HG03439 (cell line): ENCODE data around the gene UGT1A10.
"Not testable (repeated sequence)": the region's sequence is repeated elsewhere in the genome, so short reads cannot be mapped to it uniquely, and the experiment has no call there.

Source experiments
- ATAC-seq: cut with Tn5 transposase; IDR thresholded peaks from one replicate; pipeline ENCODE4 v1.9.1; 2021; ENCODE audit warnings: mild to moderate bottlenecking, moderate library complexity; ENCODE audit not compliant: unreplicated experiment

The UGT1A10 gene

DNA sequence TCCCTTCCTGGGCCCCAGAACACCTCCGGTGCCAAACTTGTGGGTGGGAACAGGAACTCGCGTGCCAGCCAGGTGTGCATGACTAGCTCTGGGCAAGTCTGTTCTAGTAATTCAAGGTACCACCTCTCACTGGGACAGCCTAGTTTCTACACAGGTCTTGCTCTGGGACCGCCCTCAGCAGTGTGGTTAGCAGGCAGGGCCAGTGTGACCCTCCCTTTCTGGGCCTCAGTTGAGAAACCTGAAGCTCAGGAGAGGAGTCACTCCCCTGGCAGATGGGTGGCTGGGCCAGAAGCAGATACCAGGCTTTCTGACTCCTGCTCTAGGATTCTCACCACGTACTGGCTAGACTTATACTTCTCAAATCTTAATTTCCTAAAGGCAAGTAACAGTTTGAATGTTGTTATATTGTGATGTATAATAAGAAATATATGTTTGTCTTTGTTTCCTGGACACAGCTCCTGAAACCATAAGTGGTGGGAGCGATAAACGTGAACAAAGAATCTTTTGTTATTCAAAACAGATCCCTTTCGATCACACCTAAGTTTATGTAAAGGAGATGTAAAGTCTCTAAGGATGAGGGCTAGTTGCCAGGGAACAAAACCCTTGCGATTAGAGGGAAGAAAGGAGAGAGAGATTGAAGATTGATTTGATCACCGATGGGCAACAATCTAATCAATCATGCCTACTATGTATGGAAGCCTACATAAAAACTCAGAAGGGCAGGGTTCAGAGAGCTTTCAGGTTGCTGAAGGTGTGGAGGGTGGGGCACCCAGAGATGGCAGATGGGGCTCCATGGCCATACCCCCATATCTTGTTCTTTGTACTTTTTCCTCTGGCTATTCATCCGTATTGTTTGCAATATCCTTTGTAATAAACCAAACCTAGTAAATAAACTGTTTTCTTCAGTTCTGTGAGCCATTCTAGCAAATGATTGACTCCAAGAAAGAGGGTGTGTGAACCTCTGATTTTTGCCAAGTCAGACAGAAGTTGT lies 55.5 kb downstream of the UGT1A10 start:
- no peak for ATAC-seq

DNA sequence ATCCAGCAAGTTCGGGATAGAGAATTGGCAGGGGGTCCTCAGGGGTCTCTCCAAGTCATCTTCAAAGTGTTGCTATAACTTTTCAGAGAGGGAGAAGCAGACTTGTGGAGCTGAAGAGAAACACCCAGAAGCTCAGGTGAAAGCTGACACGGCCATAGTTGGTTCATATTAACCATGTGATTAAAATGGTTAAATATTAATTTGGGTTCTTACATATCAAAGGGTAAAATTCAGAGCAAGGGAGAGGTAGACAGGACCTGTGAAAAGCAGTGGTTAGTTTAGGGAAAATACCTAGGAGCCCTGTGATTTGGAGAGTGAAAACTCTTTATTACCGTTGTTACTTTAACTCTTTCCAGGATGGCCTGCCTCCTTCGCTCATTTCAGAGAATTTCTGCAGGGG lies 56.4 kb downstream of the UGT1A10 start, which contains the start of gene UGT1A6:
Gene UGT1A6, plus strand, starts transcription at position 243 of the 400 bp plus-strand sequence. Its CDS starts 115 bp downstream, at position 358.
- no peak for ATAC-seq

DNA sequence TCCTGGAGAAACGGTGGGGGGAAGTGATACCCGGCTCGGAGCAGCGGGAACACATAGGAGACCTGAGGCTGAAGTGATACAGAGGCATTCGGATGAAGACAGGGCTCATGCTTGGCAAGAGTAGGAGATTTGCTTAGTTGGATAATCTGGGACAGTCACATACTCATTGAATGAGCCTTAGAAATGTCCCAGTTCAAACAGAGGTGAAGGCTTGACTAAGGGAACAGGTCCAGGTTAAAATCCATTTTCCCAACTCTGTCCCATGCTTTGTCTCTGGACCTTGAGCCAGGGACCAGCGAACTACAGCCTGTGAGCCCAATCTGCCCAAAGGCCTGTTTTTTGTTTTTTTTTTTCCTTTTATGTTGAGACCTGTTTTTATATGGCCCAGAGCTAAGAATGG lies 57.7 kb downstream of the UGT1A10 start:
- ATAC-seq = no peak

DNA sequence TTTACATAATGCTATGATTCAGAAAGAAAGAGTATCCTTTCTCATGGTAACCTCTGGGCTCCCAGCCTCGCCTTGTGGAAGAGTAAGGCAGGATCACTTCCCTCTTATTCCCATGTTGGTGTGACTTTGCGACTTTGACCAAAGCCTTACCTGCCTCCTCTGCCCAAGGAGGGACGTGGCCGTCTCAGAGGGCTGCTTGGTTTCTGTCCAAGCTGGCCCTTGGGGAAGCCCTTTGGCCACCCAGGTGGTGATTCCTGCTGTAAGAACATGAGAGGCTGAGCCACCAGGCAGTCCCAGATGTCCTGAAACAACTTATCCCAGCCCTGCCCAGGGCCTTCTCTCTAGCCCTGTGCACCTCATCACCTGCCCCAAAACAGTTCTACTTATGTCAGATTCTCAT lies 62.5 kb downstream of the UGT1A10 start:
- no peak for ATAC-seq

DNA sequence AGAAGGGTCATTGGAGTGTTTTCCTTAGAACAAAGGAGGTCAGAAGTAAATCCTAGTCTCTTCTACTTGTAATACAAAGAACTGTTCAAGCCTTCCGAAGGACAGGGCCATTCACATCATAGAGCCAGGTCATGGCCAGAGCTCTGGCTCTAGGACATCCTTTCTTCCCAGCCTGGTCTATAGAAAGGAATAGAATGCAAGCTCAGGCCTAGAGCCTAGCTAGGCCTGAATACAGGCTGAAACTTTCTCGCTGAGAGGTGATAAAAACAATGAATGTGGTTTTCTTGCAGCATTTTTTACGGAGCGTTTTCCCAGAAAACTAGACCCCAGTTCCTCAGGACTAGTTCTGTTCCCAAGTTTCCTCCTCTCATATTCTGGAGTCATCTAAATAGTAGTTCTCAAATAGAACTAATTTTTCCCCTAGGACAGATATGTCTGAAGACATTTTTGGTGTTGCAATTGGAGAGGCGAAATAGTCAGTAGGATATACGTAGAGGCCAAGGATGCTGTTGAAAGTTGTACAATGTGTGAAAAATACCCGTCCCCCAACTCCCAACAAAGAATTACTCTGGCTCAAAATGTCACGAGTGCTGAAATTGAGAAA lies 63.3 kb downstream of the UGT1A10 start:
- ATAC-seq = no peak

DNA sequence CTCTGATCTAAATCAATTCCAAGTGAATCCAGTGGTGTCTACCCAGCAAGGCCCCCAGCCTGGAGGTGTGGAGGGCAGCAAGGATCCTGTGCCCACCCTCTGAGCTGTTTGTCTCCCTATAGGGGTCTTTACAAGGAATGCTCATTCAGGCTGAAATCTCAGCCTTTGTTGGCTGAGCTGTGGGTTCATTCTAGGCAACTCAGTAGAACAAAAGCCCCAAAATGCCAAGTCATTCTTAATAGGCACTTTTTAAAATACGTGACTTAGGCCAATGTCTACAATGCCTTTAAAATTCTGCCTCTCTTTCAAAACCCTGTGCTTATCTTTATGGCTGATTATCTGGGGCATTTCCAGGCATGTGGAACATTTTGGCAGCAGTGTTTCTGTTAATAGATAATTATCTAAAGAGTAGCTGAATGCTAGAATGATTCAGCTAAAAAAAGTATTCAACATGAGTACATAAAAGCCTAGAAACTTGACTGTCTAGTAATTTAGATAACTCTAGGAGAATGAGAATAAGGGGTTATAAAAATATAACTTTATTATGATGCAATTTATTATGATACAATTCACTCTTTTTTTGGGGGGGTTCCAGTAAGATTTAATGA lies 63.9 kb downstream of the UGT1A10 start:
- no peak for ATAC-seq

DNA sequence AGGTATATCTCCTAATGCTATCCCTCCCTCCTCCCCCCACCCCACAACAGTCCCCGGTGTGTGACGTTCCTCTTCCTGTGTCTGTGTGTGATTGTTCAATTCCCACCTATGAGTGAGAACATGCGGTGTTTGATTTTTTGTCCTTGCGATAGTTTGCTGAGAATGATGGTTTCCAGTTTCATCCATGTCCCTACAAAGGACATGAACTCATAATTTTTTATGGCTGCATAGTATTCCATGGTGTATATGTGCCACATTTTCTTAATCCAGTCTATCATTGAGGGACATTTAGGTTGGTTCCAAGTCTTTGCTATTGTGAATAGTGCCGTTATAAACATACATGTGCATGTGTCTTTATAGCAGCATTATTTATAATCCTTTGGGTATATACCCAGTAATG lies 64.6 kb downstream of the UGT1A10 start:
- ATAC-seq = not testable (repeated sequence)

DNA sequence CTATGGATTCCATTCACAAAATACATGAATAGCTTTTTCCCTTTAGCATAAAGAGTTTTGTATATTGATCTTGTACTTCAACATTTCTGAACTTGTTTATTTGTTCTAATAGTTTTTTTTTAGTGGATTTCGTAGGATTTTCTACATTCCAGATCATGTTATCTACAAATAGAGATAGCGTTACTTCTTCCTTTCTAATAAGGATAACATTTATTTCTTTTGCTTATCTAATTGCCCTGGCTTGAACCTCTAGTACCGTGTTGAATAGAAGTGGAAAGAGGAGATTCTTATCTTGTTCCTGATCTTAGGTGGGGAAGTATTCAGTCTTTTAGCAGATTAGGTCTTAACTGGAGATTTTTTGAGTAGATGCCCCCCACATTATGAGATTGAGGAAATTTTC lies 66.0 kb downstream of the UGT1A10 start:
- no peak for ATAC-seq

DNA sequence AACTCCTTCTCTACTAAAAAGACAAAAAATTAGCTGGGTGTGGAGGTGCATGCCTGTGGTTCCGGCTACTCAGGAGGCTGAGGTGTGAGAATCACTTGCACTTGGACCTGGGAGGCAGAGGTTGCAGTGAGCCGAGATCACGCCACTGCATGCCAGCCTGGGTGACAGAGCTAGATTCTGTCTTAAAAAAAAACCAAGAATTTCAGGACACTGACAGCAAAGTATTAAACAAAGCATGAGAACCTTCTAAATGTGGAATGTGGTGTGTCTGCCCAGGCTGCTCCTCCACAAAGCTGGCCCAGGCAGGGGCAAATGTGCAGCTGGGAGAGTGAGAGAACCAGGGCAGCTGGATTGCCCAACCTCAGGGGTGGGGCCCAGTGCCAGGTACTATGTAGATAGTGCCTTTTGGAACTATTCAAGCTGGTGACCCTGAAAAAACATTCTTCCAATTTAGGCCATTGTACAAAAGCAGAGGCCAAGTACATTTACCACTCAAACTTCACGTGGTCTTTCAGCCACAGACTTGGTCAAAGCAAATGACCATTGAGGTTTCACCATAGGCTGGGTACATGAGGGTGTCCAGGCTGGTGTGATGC lies 69.8 kb downstream of the UGT1A10 start:
- no peak for ATAC-seq

DNA sequence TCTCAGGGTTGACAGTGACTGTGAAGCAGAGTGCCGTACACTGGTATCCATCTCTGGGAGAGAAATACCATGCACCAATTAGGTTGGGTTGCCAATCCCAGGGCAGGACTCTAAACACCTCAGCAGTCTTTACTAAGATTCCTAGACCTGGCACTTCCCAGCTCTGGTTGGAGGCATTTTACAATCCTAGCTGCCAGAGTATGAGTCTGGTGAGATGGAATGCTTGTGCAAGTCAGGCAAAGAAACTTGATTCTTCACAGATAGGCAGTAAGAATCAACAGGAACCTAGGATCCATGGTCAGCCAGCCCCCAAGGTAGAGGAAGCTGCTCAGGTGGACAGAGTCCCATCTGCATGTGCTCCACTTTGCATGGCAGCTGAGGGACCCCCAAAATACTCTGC lies 70.5 kb downstream of the UGT1A10 start:
- no peak for ATAC-seq

DNA sequence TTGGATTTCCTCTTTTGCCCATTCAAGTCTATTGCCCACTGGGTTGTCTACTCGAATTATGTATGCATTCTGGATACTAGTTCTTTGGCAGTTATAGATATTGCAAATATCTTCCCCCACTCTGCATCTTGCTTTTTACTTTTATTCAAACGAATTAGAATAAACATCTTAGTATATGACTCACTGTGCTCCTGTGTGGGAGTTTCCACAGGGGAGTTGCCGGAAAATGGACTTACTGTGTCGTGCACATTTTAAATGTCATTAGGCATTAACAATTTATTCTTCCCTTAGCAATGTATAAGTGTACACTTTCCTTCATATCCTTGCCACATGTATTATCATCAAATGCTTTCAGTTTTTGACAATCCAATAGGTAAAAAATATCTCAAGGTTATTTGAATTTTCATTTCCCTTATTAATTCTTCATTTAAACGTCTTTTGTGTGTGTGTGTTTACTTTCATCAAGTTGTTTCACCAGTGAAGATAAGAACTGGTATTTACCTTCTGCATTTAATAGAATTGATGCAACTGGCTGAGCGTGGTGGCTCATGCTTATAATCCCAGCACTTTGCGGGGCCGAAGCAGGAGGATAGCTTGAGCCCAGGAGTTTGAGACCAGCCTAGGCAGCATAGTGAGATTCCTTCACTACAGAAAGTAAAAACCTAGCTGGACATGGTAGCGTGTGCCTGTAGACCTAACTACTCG lies 71.8 kb downstream of the UGT1A10 start:
- ATAC-seq = no peak

DNA sequence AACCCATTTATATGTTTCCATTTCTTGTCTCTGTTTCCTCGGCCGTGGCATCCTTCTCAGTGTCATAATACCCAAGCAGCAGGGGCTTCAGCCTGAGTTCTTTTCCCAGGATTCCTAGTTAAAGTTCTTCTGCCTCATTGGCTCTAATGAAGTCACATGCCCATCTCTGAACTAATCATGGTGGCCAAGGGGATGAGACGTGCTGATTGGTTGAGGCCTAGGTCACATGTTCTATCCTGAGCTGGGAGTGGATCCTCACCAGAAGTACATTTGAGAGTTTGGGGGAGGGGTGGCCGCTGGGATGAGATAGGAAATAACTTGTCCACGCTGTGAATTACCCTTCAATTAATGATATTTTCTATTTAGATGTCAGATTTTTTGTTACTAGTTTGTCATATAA lies 72.7 kb downstream of the UGT1A10 start:
- ATAC-seq = no peak

DNA sequence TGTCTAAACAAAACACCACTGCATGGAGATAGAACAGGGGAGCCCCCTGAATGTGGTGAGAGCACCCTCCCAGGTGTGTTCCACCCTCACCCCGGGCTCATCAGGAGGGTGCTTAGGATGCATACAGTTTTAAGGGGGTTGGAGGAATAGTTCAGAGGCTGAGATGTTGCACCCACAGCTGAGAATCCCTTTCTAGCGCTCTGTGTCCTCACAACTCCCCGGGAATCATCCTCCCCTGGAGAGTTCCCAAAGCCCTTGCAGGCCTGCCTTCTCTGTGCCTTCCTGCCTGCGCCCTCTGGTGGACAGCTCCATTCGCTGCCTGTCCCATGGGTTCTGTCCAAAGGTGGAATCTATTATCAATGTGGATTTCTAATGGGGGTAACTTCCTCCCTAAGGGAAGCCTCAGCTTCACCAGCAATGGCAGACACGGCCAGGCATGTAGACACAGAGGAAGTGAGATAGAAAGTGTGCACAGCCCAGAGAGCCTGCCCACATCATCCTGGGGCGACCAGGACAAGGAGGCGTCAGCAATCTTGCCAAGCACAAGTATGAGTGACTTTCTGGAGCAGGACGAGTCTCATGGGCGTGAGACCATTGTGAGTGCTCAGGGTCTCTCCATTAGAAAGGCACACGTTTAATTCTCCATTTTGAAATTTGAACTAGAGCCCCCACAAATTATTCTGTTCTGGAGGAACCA lies 75.2 kb downstream of the UGT1A10 start:
- ATAC-seq = peak; percentile 69

DNA sequence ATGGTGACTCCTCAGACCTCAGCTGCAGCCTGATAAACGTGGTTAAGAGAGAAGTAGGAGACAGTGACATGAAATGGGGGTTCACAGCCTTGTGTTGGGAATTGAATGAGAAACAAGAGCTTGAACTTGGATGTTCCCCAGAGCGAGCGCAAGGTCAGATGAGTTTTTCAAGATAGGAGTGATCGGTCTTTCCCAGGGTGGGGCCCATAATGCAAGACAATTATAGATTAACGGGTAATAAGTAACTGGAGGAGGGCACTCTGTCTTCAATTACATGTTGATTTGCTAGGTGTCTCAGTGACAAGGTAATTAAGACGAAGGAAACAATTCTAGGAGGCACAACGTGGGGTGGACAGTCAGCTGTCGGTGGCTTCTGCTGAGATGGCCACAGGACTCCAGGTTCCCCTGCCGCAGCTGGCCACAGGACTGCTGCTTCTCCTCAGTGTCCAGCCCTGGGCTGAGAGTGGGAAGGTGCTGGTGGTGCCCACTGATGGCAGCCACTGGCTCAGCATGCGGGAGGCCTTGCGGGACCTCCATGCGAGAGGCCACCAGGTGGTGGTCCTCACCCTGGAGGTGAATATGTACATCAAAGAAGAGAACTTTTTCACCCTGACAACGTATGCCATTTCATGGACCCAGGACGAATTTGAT lies 76.5 kb downstream of the UGT1A10 start, which contains the start of gene UGT1A5:
Gene UGT1A5, plus strand, starts transcription at position 297 of the 651 bp plus-strand sequence. Its CDS starts 85 bp downstream, at position 382.
- ATAC-seq = no peak

DNA sequence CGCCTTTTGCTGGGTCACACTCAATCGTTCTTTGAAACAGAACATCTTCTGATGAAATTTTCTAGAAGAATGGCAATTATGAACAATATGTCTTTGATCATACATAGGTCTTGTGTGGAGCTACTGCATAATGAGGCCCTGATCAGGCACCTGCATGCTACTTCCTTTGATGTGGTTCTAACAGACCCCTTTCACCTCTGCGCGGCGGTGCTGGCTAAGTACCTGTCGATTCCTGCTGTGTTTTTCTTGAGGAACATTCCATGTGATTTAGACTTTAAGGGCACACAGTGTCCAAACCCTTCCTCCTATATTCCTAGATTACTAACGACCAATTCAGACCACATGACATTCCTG lies 77.0 kb downstream of the UGT1A10 start:
- ATAC-seq = no peak

DNA sequence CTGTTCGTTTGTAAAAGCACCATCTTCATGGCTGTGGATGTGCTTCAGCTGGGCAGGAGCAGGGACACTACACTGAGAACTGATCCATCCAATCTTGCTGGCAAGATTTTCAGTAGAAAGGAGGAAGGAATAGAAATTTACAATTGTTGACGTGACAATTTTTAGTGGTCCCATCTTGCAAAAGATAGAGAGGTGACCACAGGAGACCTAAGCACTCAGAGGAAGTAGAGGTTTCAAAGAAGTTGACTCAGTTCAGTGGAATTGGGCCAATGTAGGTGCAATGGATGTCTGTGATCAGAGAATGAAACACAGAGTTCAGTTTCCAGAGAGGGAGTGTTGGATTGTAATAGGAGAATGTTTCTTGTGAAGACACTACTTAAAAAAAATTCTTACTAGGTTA lies 77.9 kb downstream of the UGT1A10 start:
- ATAC-seq = no peak

DNA sequence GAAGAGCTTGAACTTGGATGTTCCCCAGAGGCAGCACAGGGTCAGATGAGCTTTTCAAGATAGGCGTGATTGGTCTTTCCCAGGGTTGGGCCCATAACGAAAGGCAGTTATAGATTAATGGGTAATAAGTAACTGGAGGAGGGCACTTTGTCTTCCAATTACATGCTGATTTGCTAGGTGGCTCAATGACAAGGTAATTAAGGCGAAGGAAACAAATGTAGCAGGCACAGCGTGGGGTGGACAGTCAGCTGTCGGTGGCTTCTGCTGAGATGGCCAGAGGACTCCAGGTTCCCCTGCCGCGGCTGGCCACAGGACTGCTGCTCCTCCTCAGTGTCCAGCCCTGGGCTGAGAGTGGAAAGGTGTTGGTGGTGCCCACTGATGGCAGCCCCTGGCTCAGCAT lies 82.3 kb downstream of the UGT1A10 start, which contains the start of gene UGT1A4:
Gene UGT1A4, plus strand, starts transcription at position 185 of the 400 bp plus-strand sequence. Its CDS starts 85 bp downstream, at position 270.
- no peak for ATAC-seq

DNA sequence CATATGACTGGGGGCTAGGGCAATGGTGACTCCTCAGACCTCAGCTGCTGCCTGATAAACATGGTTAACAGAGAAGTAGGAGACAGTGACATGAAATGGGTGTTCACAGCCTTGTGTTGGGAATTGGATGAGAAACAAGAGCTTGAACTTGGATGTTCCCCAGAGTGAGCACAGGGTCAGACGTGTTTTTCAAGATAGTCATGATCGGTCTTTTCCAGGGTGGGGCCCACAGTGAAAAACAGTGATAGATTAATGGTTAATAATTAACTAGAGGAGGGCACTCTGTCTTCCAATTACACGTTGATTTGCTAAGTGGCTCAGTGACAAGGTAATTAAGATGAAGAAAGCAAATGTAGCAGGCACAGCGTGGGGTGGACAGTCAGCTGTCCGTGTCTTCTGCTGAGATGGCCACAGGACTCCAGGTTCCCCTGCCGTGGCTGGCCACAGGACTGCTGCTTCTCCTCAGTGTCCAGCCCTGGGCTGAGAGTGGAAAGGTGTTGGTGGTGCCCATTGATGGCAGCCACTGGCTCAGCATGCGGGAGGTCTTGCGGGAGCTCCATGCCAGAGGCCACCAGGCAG lies 92.6 kb downstream of the UGT1A10 start, which contains the start of gene UGT1A3:
Gene UGT1A3, plus strand, starts transcription at position 320 of the 579 bp plus-strand sequence. Its CDS starts 85 bp downstream, at position 405.
- ATAC-seq = no peak
